T-cell (primary cell): ENCODE measurements around the gene ZNF740. TPM values are rescaled to one million over a fixed set of nuclear protein-coding genes. Genes with fewer than 3 reads are reported as not detected.
A peak's percentile ranks its signal among the peaks of the same experiment; 100 is the strongest.

ENCODE experiments used
- ATAC-seq, 4 experiments: fragments of 200-7000 bp in 3 of 4; fragments of 150-1000 bp in 1 of 4; cut with Tn5 transposase; replicated peaks in 1 of 4; 1 replicate in 3 of 4; 2 replicates in 1 of 4; pipeline ENCODE4 v1.10.0; 2021; ENCODE audit warnings: moderate library complexity in 3 of 4, mild to moderate bottlenecking in 2 of 4, moderate number of reproducible peaks in 1 of 4
- CTCF ChIA-PET, 2 donors: fragments of 300-600 bp; sonication (Branson Sonifier 250); formaldehyde crosslinking; loops; one replicate each; lab custom pipeline; 2022; ENCODE audit warnings: antibody characterized with exemption in 2 of 2; lab: Charles Lee
- POLR2A ChIA-PET, 2 donors: fragments of 300-600 bp; sonication (Branson Sonifier 250); formaldehyde crosslinking; loops; one replicate each; lab custom pipeline; 2022; ENCODE audit warnings: antibody characterized with exemption in 2 of 2; lab: Charles Lee
- DNase-seq, 35 experiments: peaks; one replicate each; pipeline versions ENCODE4 v3.0.0 to v3.0.0-alpha.2; 2013 to 2023
- H3K27ac ChIP-seq: one replicate; pipeline ENCODE4 v1.5.1; 2013; ENCODE audit warnings: low read length
- H3K27me3 ChIP-seq, 2 experiments: replicated peaks in 1 of 2; 1 replicate in 1 of 2; 2 replicates in 1 of 2; pipeline versions ENCODE4 v1.6.1 to v1.7.0; 2013; ENCODE audit warnings: low read length in 1 of 2, mixed read lengths in 1 of 2; ENCODE audit not compliant: control insufficient read depth in 2 of 2, insufficient read depth in 2 of 2; ENCODE audit errors: extremely low read depth in 1 of 2
- H3K36me3 ChIP-seq, 2 donors: 1 replicate in 1 of 2; 2 replicates in 1 of 2; pipeline versions ENCODE4 v1.6.1 to v1.7.0; 2013; ENCODE audit warnings: low read length in 1 of 2; ENCODE audit not compliant: control insufficient read depth in 2 of 2, insufficient read depth in 1 of 2; ENCODE audit errors: extremely low read depth in 1 of 2
- H3K4me1 ChIP-seq, 2 experiments: 1 replicate in 1 of 2; 2 replicates in 1 of 2; pipeline versions ENCODE4 v1.6.1 to v1.7.0; 2013; ENCODE audit warnings: low read length in 2 of 2, mixed read lengths in 1 of 2; ENCODE audit not compliant: insufficient read depth in 2 of 2, control insufficient read depth in 1 of 2; ENCODE audit errors: extremely low read depth in 1 of 2
- H3K4me3 ChIP-seq, 2 donors: 1 replicate in 1 of 2; 2 replicates in 1 of 2; pipeline versions ENCODE4 v1.5.1 to v1.7.0; 2013; ENCODE audit warnings: mild to moderate bottlenecking in 2 of 2, low read length in 1 of 2, moderate library complexity in 1 of 2; ENCODE audit not compliant: control insufficient read depth in 1 of 2; ENCODE audit errors: extremely low read depth in 1 of 2
- H3K9me3 ChIP-seq: 2 replicates; pipeline ENCODE4 v1.7.0; 2013
- H3K27ac Mint-ChIP-seq, 2 donors: one replicate each; pipeline ENCODE4 v1.8.0; 2020 to 2021; ENCODE audit warnings: mild to moderate bottlenecking in 2 of 2, mixed read lengths in 2 of 2
- H3K27me3 Mint-ChIP-seq, 2 donors: one replicate each; pipeline ENCODE4 v1.8.0; 2021 to 2022; ENCODE audit warnings: mixed read lengths in 2 of 2
- H3K36me3 Mint-ChIP-seq: one replicate; pipeline ENCODE4 v1.8.0; 2021; ENCODE audit warnings: mixed read lengths
- H3K4me1 Mint-ChIP-seq, 3 donors: one replicate each; pipeline ENCODE4 v1.8.0; 2020 to 2022; ENCODE audit warnings: mixed read lengths in 3 of 3, mild to moderate bottlenecking in 1 of 3
- H3K4me3 Mint-ChIP-seq, 3 donors: one replicate each; pipeline ENCODE4 v1.8.0; 2020 to 2022; ENCODE audit warnings: mild to moderate bottlenecking in 3 of 3, mixed read lengths in 3 of 3, moderate library complexity in 3 of 3
- H3K9me3 Mint-ChIP-seq, 3 donors: one replicate each; pipeline ENCODE4 v1.8.0; 2020 to 2022; ENCODE audit warnings: mixed read lengths in 3 of 3
- WGBS: methylation state at CpG from one replicate; pipeline ENCODE4 v1.1.5; 2013; ENCODE audit warnings: missing lambda C conversion rate; ENCODE audit not compliant: insufficient coverage; 5-methylcytosine and 5-hydroxymethylcytosine counted together
- total RNA-seq, 35 experiments: library from RNA in 6 of 35; stranded (reverse) in 6 of 35; fragments of 120-200 nt in 1 of 35; gene quantifications; one replicate each; pipeline versions ENCODE4 v1.2.1 to v1.2.4 and lab custom pipeline; 2013 to 2026

Gene ZNF740
- total RNA-seq, 5 donors from 2014 or later (not counting 1 experiment from before 2014, with no cell fraction given), result 36.4 to 94.2 (median 83.9) TPM

GRCh38 chr12:53225635-53226424 lies 45.3 kb downstream of the ZNF740 start:
- ChIA-PET POLR2A (no interaction called here), CTCF (interaction anchor here in 1 of 2 donors (1.3 kb wide), 1 partner anchor 12 kb away, joined by 3 read pairs; no protein-coding TSS in a partner anchor)
- Mint-ChIP-seq H3K9me3 (no peaks in the 10 kb centered on the region), H3K27ac (peak overlapping the region; percentile 91 to 94), H3K27me3 (no peaks in the 10 kb centered on the region), H3K36me3 (peaks cover 4% of the 10 kb centered on the region), H3K4me3 (peak overlapping the region in 1 of 3 donors; percentile 95), H3K4me1 (peaks cover 67 to 72% (median 70%) of the 10 kb centered on the region in 3 donors)
- ATAC-seq, result no peak
- H3K36me3 ChIP-seq, result peaks cover 0 to 2% of the 10 kb centered on the region in 2 donors
- H3K9me3 ChIP-seq, result no peaks in the 10 kb centered on the region
- peaks cover 32 to 85% of the 10 kb centered on the region in 2 experiments for H3K4me1 ChIP-seq
- 97% methylated on average over 4 of the region's 10 CpGs for whole genome bisulfite sequencing
- H3K27ac ChIP-seq, result no peak overlapping the region
- H3K27me3 ChIP-seq, result no peaks in the 10 kb centered on the region
- DNase-seq, result no peak
- H3K4me3 ChIP-seq, result no peak overlapping the region

GRCh38 chr12:53226815-53227214 lies 46.3 kb downstream of the ZNF740 start:
- DNase-seq (no peak), ATAC-seq (no peak)
- ChIA-PET POLR2A (no interaction called here), CTCF (interaction anchor here in 1 of 2 donors (1.3 kb wide), 1 partner anchor 13 kb away, joined by 3 read pairs; no protein-coding TSS in a partner anchor)
- WGBS, result 89% methylated on average over 2 of the region's 4 CpGs
- Mint-ChIP-seq H3K4me1 (peaks cover 65 to 80% (median 74%) of the 10 kb centered on the region in 3 donors), H3K9me3 (no peaks in the 10 kb centered on the region), H3K36me3 (peaks cover 4% of the 10 kb centered on the region), H3K4me3 (no peak overlapping the region), H3K27me3 (no peaks in the 10 kb centered on the region), H3K27ac (peak overlapping the region; percentile 65 to 70)
- H3K27ac ChIP-seq, result no peak overlapping the region
- H3K27me3 ChIP-seq, result no peaks in the 10 kb centered on the region
- no peak overlapping the region for H3K4me3 ChIP-seq
- H3K9me3 ChIP-seq, result no peaks in the 10 kb centered on the region
- H3K4me1 ChIP-seq, result peaks cover 32 to 88% of the 10 kb centered on the region in 2 experiments
- H3K36me3 ChIP-seq, result peaks cover 0 to 2% of the 10 kb centered on the region in 2 donors

- no peaks in the 10 kb centered on the region for H3K9me3 Mint-ChIP-seq
- DNase-seq (no peak), ATAC-seq (no peak)
- POLR2A ChIA-PET, result interaction anchor here in 1 of 2 donors (0.5 to 0.6 kb wide), 2 partner anchors 8 to 200 kb away, joined by 4 read pairs; no protein-coding TSS in a partner anchor
- Histone ChIP-seq H3K27ac (no peak overlapping the region), H3K27me3 (no peaks in the 10 kb centered on the region), H3K4me3 (no peak overlapping the region), H3K36me3 (peaks cover 0 to 2% of the 10 kb centered on the region in 2 donors), H3K4me1 (peaks cover 31 to 86% of the 10 kb centered on the region in 2 experiments), H3K9me3 (no peaks in the 10 kb centered on the region)
- peak overlapping the region; percentile 65 to 70 for H3K27ac Mint-ChIP-seq
- peaks cover 62 to 77% (median 70%) of the 10 kb centered on the region in 3 donors for H3K4me1 Mint-ChIP-seq
- H3K27me3 Mint-ChIP-seq, result no peaks in the 10 kb centered on the region
- H3K4me3 Mint-ChIP-seq, result no peak overlapping the region
- CTCF ChIA-PET, result interaction anchor here in 1 of 2 donors (1.3 kb wide), 1 partner anchor 14 kb away, joined by 3 read pairs; no protein-coding TSS in a partner anchor
- WGBS, result 99% methylated on average over 10 of the region's 11 CpGs
- peaks cover 4% of the 10 kb centered on the region for H3K36me3 Mint-ChIP-seq
Measured at GRCh38 chr12:53227341-53227740, 46.8 kb downstream of the ZNF740 start.

- Mint-ChIP-seq H3K27me3 (no peaks in the 10 kb centered on the region), H3K9me3 (no peaks in the 10 kb centered on the region), H3K4me3 (no peak overlapping the region), H3K27ac (peak overlapping the region; percentile 84 to 92), H3K36me3 (peaks cover 4% of the 10 kb centered on the region), H3K4me1 (peaks cover 62 to 77% (median 70%) of the 10 kb centered on the region in 3 donors)
- POLR2A ChIA-PET, result interaction anchor here in 1 of 2 donors (0.5 to 0.6 kb wide), 2 partner anchors 8 to 200 kb away, joined by 4 read pairs; no protein-coding TSS in a partner anchor
- ATAC-seq, result no peak
- CTCF ChIA-PET, result interaction anchor here in 1 of 2 donors (0.6 to 1.3 kb wide), 2 partner anchors 14 to 41 kb away, joined by 3 read pairs; partner anchors contain the start of gene ESPL1
- WGBS, result no CpG with 5 or more reads among the region's 1 CpG
- H3K4me1 ChIP-seq, result peaks cover 29 to 86% of the 10 kb centered on the region in 2 experiments
- no peaks in the 10 kb centered on the region for H3K27me3 ChIP-seq
- DNase-seq, result no peak
- H3K9me3 ChIP-seq, result no peaks in the 10 kb centered on the region
- no peak overlapping the region for H3K4me3 ChIP-seq
- H3K36me3 ChIP-seq, result peaks cover 0 to 2% of the 10 kb centered on the region in 2 donors
- H3K27ac ChIP-seq, result peak overlapping the region; percentile 14
Measured at GRCh38 chr12:53227836-53228235, 47.3 kb downstream of the ZNF740 start.

- Mint-ChIP-seq H3K4me1 (peaks cover 58 to 74% (median 70%) of the 10 kb centered on the region in 3 donors), H3K9me3 (no peaks in the 10 kb centered on the region), H3K4me3 (peak overlapping the region; percentile 4 to 18 (median 11)), H3K27ac (peak overlapping the region; percentile 84 to 92), H3K27me3 (no peaks in the 10 kb centered on the region), H3K36me3 (peaks cover 4% of the 10 kb centered on the region)
- DNase-seq (no peak), ATAC-seq (no peak)
- 88% methylated on average over 1 of the region's 2 CpGs for WGBS
- Histone ChIP-seq H3K27me3 (no peaks in the 10 kb centered on the region), H3K27ac (peak overlapping the region; percentile 73), H3K4me3 (no peak overlapping the region), H3K36me3 (peaks cover 0 to 2% of the 10 kb centered on the region in 2 donors), H3K4me1 (peaks cover 26 to 86% of the 10 kb centered on the region in 2 experiments), H3K9me3 (no peaks in the 10 kb centered on the region)
- ChIA-PET CTCF (interaction anchor here (0.6 to 1.3 kb wide), 3 partner anchors 9 to 23 kb away, joined by 3 read pairs; a partner anchor contains a TSS), POLR2A (no interaction called here)
Measured at GRCh38 chr12:53229454-53229853, 48.9 kb downstream of the ZNF740 start.
